Esophagus muscularis mucosa (tissue), 4 donors: ENCODE data around the gene GSN. TPM values are rescaled to one million over a fixed set of nuclear protein-coding genes. Genes with fewer than 3 reads are reported as not detected.

Experiments used
- DNase-seq: peaks from one replicate; pipeline ENCODE4 v3.0.0-alpha.2; 2017; ENCODE audit errors: extremely low spot score
- H3K27ac ChIP-seq, 4 donors: fragments of 200-600 bp; sonication (generic); replicated peaks in 1 of 4; 1 replicate in 3 of 4; 2 replicates in 1 of 4; pipeline ENCODE4 v1.5.1; 2016 to 2019; ENCODE audit warnings: mild to moderate bottlenecking in 1 of 4
- H3K27me3 ChIP-seq, 4 donors: fragments of 200-600 bp; sonication (generic); one replicate each; pipeline versions ENCODE4 v1.5.1 to v1.6.0; 2016 to 2019
- H3K36me3 ChIP-seq, 4 donors: fragments of 200-600 bp; sonication (generic); one replicate each; pipeline ENCODE4 v1.5.1; 2016 to 2019
- H3K4me1 ChIP-seq, 4 donors: fragments of 200-600 bp; sonication (generic); one replicate each; pipeline ENCODE4 v1.5.1; 2016 to 2019
- H3K4me3 ChIP-seq, 4 donors: fragments of 200-600 bp; sonication (generic); 1 replicate in 2 of 4; 2 replicates in 2 of 4; pipeline ENCODE4 v1.5.1; 2016 to 2019; ENCODE audit warnings: mild to moderate bottlenecking in 4 of 4, moderate library complexity in 1 of 4
- H3K9me3 ChIP-seq, 4 donors: fragments of 200-600 bp; sonication (generic); 1 replicate in 3 of 4; 2 replicates in 1 of 4; pipeline ENCODE4 v1.5.1; 2016 to 2019
- EP300 ChIP-seq: sonication (generic); formaldehyde crosslinking; IDR thresholded peaks from one replicate; pipeline ENCODE4 v1.6.1; 2017; ENCODE audit warnings: antibody characterized with exemption
- POLR2A ChIP-seq: fragments of 450-650 bp; IDR thresholded peaks from one replicate; pipeline ENCODE4 v1.6.1; 2017; ENCODE audit warnings: antibody characterized with exemption, moderate library complexity, mild to moderate bottlenecking, low read depth
- POLR2AphosphoS5 ChIP-seq, 2 donors: sonication (generic); formaldehyde crosslinking; IDR thresholded peaks; one replicate each; pipeline ENCODE4 v1.6.1; 2017; ENCODE audit warnings: antibody characterized with exemption in 2 of 2
- WGBS: methylation state at CpG from one replicate; pipeline ENCODE4 v1.1.5; 2018; 5-methylcytosine and 5-hydroxymethylcytosine counted together
- intact Hi-C: fragments of 100-400 bp; cut with DNase I; formaldehyde crosslinking; loops from one replicate; pipeline ENCODE4 v1.15.1; 2023
- total RNA-seq, 4 donors: library from RNA; depleted of rRNA; stranded (reverse); fragments of >200 nt; gene quantifications; one replicate each; pipeline versions ENCODE4 v1.1.0 to v1.2.1, GENCODE V29; 2016
- TF ChIP-seq, protein P1 (sequence below), 3 experiments: fragments of 200-600 bp in 2 of 3; fragments of 450-650 bp in 1 of 3; sonication (generic) in 2 of 3; IDR thresholded peaks; one replicate each; pipeline ENCODE4 v1.5.1; 2017 to 2019; ENCODE audit warnings: antibody characterized with exemption in 3 of 3, mild to moderate bottlenecking in 2 of 3, moderate library complexity in 1 of 3

The GSN gene
- total RNA-seq, 4 donors from 2014 or later = 2,509 to 3,811 (median 3,170) TPM

DNA sequence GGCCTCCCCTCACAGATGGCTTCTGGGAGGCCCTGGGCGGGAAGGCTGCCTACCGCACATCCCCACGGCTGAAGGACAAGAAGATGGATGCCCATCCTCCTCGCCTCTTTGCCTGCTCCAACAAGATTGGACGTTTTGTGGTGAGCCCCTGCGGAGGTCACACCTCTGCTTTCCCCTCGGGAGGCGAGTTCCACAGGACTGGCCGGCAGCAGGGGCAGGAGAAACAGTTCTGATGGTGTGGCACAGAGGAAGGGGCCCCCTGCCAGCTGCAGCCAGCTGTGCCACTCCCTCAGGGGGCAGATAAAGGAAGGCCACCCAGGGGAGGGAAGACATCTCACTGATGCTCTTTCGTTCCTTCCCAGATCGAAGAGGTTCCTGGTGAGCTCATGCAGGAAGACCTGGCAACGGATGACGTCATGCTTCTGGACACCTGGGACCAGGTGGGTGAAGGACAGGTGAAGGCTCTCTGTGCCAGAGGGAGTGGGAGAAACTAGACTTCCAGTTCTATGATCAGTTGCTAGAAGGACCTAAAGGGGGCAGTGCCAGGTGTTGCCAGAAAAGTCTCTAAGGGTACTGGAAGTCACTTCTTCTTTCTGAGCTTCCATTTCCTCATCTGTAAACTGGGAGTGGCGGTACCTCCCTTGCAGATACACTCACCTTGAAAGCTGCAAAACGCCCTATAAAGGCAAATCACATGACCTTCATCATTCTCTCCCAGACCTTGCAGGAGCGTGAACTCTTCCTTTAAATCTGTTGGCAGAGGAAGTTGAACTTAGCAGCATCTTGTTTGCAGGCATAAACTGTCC is 61.1 kb downstream of the GSN start:
- Histone ChIP-seq H3K27me3 (no peaks in the 10 kb centered on the region), H3K9me3 (no peaks in the 10 kb centered on the region), H3K4me1 (peaks cover 52 to 94% (median 93%) of the 10 kb centered on the region in 4 donors), H3K36me3 (peaks cover 86 to 100% (median 96%) of the 10 kb centered on the region in 4 donors), H3K27ac (peak overlapping the region; percentile 87 to 99 (median 92)), H3K4me3 (no peak overlapping the region)
- TF ChIP-seq POLR2A = no peak
- TF ChIP-seq EP300 = no peak
- TF ChIP-seq, protein P1, sequence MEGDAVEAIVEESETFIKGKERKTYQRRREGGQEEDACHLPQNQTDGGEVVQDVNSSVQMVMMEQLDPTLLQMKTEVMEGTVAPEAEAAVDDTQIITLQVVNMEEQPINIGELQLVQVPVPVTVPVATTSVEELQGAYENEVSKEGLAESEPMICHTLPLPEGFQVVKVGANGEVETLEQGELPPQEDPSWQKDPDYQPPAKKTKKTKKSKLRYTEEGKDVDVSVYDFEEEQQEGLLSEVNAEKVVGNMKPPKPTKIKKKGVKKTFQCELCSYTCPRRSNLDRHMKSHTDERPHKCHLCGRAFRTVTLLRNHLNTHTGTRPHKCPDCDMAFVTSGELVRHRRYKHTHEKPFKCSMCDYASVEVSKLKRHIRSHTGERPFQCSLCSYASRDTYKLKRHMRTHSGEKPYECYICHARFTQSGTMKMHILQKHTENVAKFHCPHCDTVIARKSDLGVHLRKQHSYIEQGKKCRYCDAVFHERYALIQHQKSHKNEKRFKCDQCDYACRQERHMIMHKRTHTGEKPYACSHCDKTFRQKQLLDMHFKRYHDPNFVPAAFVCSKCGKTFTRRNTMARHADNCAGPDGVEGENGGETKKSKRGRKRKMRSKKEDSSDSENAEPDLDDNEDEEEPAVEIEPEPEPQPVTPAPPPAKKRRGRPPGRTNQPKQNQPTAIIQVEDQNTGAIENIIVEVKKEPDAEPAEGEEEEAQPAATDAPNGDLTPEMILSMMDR (IDR thresholded peaks at IDR 0.05) = no peak
- TF ChIP-seq POLR2AphosphoS5 (IDR thresholded peaks at IDR 0.05) = no peak
- intact Hi-C loops = no loop called here
- DNase-seq = no peak
- 89% methylated on average over 11 of the region's 16 CpGs for WGBS

DNA sequence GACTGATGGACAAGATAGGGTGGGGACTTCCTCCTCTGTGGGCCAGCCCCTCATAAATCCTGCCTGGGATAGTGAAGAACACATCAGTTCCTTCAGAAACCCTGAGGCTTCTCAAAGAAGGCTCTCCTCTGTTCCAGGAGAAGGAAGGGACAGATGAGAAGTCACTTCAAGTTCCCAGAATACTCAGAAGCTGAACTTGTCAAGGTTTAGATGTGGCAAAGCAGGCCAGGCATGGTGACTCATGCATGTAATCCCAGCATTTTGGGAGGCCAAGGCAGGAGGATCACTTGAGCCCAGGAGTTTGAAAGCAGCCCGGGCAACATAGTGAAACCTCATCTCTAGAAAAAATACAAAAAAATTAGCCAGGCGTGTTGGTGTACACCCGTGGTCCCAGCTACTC is 63.6 kb downstream of the GSN start:
- DNase-seq = no peak
- intact Hi-C loops = no loop called here
- H3K4me3 ChIP-seq = no peak overlapping the region
- H3K4me1 ChIP-seq = peaks cover 31 to 82% (median 73%) of the 10 kb centered on the region in 4 donors
- no peaks in the 10 kb centered on the region for H3K9me3 ChIP-seq
- TF ChIP-seq POLR2AphosphoS5 (IDR thresholded peaks at IDR 0.05) = peak in 1 of 2 donors; percentile 27
- TF ChIP-seq, protein P1 (IDR thresholded peaks at IDR 0.05) = no peak
- H3K27ac ChIP-seq = peak overlapping the region; percentile 87 to 99 (median 92)
- peaks cover 71 to 99% (median 93%) of the 10 kb centered on the region in 4 donors for H3K36me3 ChIP-seq
- WGBS = 81% methylated on average over 3 of the region's 3 CpGs
- H3K27me3 ChIP-seq = no peaks in the 10 kb centered on the region

DNA sequence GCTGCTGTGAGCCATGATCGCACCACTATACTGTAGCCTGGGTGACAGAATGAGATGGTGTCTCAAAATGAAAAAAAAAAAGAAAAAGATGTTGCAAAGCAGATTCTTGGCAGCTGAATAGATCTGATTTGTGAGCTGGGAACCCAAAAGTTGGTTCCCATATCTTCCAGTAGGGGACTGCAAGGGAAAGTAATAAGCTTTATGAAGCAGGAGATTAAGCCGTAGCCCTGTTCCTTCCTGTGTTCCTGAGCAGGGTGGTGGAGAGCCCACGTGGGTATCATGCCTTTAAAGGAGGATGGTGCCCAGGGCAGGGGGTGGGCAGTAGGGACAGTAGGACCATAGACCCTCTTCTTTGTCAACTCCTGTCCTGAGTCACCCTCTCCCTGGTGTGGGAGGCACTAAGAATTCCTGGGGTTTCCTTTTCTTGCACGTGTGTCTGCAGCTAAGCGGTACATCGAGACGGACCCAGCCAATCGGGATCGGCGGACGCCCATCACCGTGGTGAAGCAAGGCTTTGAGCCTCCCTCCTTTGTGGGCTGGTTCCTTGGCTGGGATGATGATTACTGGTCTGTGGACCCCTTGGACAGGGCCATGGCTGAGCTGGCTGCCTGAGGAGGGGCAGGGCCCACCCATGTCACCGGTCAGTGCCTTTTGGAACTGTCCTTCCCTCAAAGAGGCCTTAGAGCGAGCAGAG is 64.2 kb downstream of the GSN start:
- no peak overlapping the region for H3K4me3 ChIP-seq
- TF ChIP-seq EP300 = no peak
- peak in 1 of 2 donors; percentile 25 for TF ChIP-seq POLR2AphosphoS5 (IDR thresholded peaks at IDR 0.05)
- TF ChIP-seq, protein P1 (IDR thresholded peaks at IDR 0.05) = peak in 2 of 3 experiments; percentile 35 to 49
- no peak for TF ChIP-seq POLR2A
- no peaks in the 10 kb centered on the region for H3K9me3 ChIP-seq
- 70% methylated on average over 14 of the region's 14 CpGs for WGBS
- peaks cover 65 to 99% (median 90%) of the 10 kb centered on the region in 4 donors for H3K36me3 ChIP-seq
- H3K27ac ChIP-seq = peak overlapping the region; percentile 87 to 99 (median 92)
- H3K4me1 ChIP-seq = peaks cover 25 to 76% (median 67%) of the 10 kb centered on the region in 4 donors
- intact Hi-C loops = no loop called here
- DNase-seq = no peak
- H3K27me3 ChIP-seq = no peaks in the 10 kb centered on the region

DNA sequence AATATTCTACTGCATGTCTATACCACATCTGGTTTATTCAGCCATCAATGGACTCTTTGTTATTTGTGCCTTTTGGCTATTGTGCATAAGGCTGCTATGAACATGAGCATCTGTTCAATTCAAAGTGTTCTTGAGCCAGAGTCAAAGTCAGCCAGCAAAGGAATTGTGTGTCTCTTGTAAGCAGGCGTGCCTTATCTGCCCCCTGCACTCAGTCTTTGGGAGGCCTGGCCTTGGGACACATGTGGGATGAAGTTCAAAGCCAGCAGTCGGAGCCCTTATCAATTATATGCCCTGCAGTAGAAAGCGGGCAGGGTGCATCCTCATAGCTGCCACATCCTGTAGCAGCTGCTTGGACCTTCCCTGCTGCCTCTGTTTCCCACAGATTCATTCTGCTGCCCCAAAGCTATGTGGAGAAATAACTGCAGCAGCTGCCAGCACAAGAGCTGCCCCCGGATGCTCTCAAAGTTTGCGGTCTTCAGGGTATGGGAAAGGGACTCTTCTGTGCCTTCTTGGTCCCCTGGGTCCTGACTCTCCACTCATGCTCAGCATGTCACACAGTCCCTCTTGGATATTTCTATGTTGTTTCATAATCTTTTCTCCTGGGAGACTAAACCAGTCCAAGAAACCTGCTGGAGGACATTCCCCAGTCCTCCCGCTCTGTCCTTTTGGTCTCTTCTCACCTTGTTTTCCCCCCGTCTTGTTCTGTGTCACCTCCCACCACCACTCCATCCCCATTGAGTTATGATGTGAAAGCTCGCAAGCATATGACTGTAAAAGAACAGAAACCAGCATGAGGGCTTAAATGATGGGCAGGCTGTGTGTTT is 66.2 kb downstream of the GSN start:
- Histone ChIP-seq H3K4me1 (peaks cover 17 to 56% (median 47%) of the 10 kb centered on the region in 4 donors), H3K9me3 (no peaks in the 10 kb centered on the region), H3K27ac (peak overlapping the region; percentile 66 to 99 (median 91)), H3K4me3 (no peak overlapping the region), H3K27me3 (no peaks in the 10 kb centered on the region), H3K36me3 (peaks cover 49 to 99% (median 87%) of the 10 kb centered on the region in 4 donors)
- intact Hi-C loops = no loop called here
- no peak for TF ChIP-seq POLR2A
- TF ChIP-seq, protein P1 (IDR thresholded peaks at IDR 0.05) = no peak
- no peak for TF ChIP-seq EP300
- peak in 1 of 2 donors; percentile 40 for TF ChIP-seq POLR2AphosphoS5 (IDR thresholded peaks at IDR 0.05)
- whole genome bisulfite sequencing = 80% methylated on average over 8 of the region's 8 CpGs
- no peak for DNase-seq
